ENCODE measurements around the gene CNGA3.

The CNGA3 gene

GRCh38 chr2:98444436-98445176 is 98.3 kb downstream of the CNGA3 start, which contains the start of gene INPP4A:
TSS of gene INPP4A (plus strand) at chr2:98444858. CDS start at chr2:98520049, 75,191 bp downstream.
- no peak for DNase-seq (ENCODE audit: low read depth)

GRCh38 chr2:98445177-98445682 is 99.0 kb downstream of the CNGA3 start:
- no peak for DNase-seq (ENCODE audit: low read depth)

- DNase-seq (ENCODE audit: low read depth) = no peak
These were observed 99.7 kb downstream of the CNGA3 start for GRCh38 chr2:98445683-98446581.

GRCh38 chr2:98446850-98447249 is 100.6 kb downstream of the CNGA3 start:
- DNase-seq (ENCODE audit: low read depth) = no peak
